Spleen (tissue), 7 donors: ENCODE data around the gene R3HDML.

ENCODE experiments used
- CTCF ChIP-seq, 11 experiments: fragments of 200-600 bp in 7 of 11; fragments of 450-650 bp in 4 of 11; sonication (generic) in 4 of 11; IDR thresholded peaks in 8 of 11; conservative IDR thresholded peaks in 3 of 11; 1 replicate in 7 of 11; 2 replicates in 4 of 11; pipeline versions ENCODE4 v1.4.0 to v1.8.0; 2016 to 2021; ENCODE audit warnings: antibody characterized with exemption in 11 of 11, inconsistent platforms in 4 of 11, mild to moderate bottlenecking in 1 of 11
- POLR2A ChIP-seq, 3 donors: fragments of 450-650 bp; IDR thresholded peaks; one replicate each; pipeline ENCODE4 v1.5.1; 2017; ENCODE audit warnings: antibody characterized with exemption in 3 of 3, mild to moderate bottlenecking in 1 of 3
- donor health status: DM: no; HTN: no; CAD: no; lungs with moderate emphysema.
- donor health status: DM: no; HTN: no; CAD: no.
- donor health status: DM: no; HTN: no; CAD: no.

- no peak for TF ChIP-seq CTCF (IDR thresholded peaks at IDR 0.05 in 8 of 11, conservative IDR thresholded peaks at IDR 0.05 in 3 of 11)
- TF ChIP-seq POLR2A (IDR thresholded peaks at IDR 0.05): no peak
These were observed 19.5 kb downstream of the R3HDML start for GRCh38 chr20:44356353-44356723.
